Measurements from ENCODE around the gene TBCK. TPM values are rescaled to one million over a fixed set of nuclear protein-coding genes. Genes with fewer than 3 reads are reported as not detected.

Gene TBCK
- total RNA-seq, 1 experiment from 2014 or later, result 22.3 TPM

- TF ChIP-seq SIN3A (IDR thresholded peaks at IDR 0.05; ENCODE audit: low read depth) (no peak), SRF (IDR thresholded peaks at IDR 0.05; ENCODE audit: low read depth) (no peak), POLR2AphosphoS5 (IDR thresholded peaks at IDR 0.05; ENCODE audit: low read depth, low read length) (no peak), ATF3 (IDR thresholded peaks at IDR 0.05) (no peak), CEBPB (IDR thresholded peaks at IDR 0.05; ENCODE audit: low read depth) (no peak), MAX (IDR thresholded peaks at IDR 0.05) (no peak), YY1 (IDR thresholded peaks at IDR 0.05; ENCODE audit: extremely low read depth, insufficient replicate concordance, low read depth, low read length) (no peak), EZH2phosphoT487 (IDR thresholded peaks at IDR 0.05; ENCODE audit: borderline replicate concordance) (no peak), FOSL1 (IDR thresholded peaks at IDR 0.05; ENCODE audit: low read depth) (no peak), EZH2 (IDR thresholded peaks at IDR 0.05) (no peak), REST (IDR thresholded peaks at IDR 0.05; ENCODE audit: low read depth) (no peak), ELF1 (IDR thresholded peaks at IDR 0.05; ENCODE audit: borderline replicate concordance, low read depth) (no peak), ZNF274 (IDR thresholded peaks at IDR 0.05; ENCODE audit: low read depth, low read length) (no peak)
- H3K4me1 ChIP-seq (ENCODE audit: control insufficient read depth in 1 of 2, insufficient read depth in 2 of 2, low read length in 2 of 2), result no peaks in the 10 kb centered on the region
- ATAC-seq (no peak), DNase-seq (ENCODE audit: low read depth, low spot score) (no peak)
- CTCF ChIA-PET, result no interaction called here
- no peaks in the 10 kb centered on the region for H3K9me2 ChIP-seq (ENCODE audit: insufficient read depth)
- no TSS peak for BruUV-seq (replicated peaks)
- H3K36me3 ChIP-seq (ENCODE audit: control insufficient read depth in 1 of 2, insufficient read depth in 2 of 2, low read length in 2 of 2), result peaks cover 6 to 14% of the 10 kb centered on the region in 2 experiments; a peak in 3 of 4 replicates
- peaks cover 67% of the 10 kb centered on the region for H3K79me2 ChIP-seq (ENCODE audit: insufficient read depth, low read length)
- H3K9ac ChIP-seq (ENCODE audit: low read length), result no peak overlapping the region
- intact Hi-C loops (cut with micrococcal nuclease), result no loop called here
- RAD21 ChIA-PET (ENCODE audit: low non-redundant PET in 1 of 2, low total read pairs in 2 of 2, uncharacterized antibody in 2 of 2, unreplicated experiment in 2 of 2), result no interaction called here
- no peak overlapping the region for H3K4me2 ChIP-seq (ENCODE audit: low read length)
- H3K27ac ChIP-seq (ENCODE audit: low read depth, low read length), result no peak overlapping the region
- no peaks in the 10 kb centered on the region for H3K9me3 ChIP-seq (ENCODE audit: control insufficient read depth in 1 of 2, insufficient read depth in 1 of 2, low read depth in 1 of 2, low read length in 2 of 2)
- no peak overlapping the region for H2AFZ ChIP-seq (ENCODE audit: low read depth, low read length, poor library complexity, severe bottlenecking)
- POLR2A ChIA-PET, result no interaction called here
- peaks cover 7% of the 10 kb centered on the region; the same call in 1 of the 2 replicates for H4K20me1 ChIP-seq (ENCODE audit: insufficient read depth)
- H3K27me3 ChIP-seq (ENCODE audit: insufficient read depth, low read length), result no peaks in the 10 kb centered on the region
- H3K4me3 ChIP-seq (replicated peaks in 1 of 2; ENCODE audit: low read depth in 1 of 2, low read length in 2 of 2), result no peak overlapping the region
Observed at GRCh38 chr4:106343865-106344646, 28.0 kb upstream of the TBCK start.
